Measurements from ENCODE around the gene CTSA. TPM values are rescaled to one million over a fixed set of nuclear protein-coding genes. Genes with fewer than 3 reads are reported as not detected.
"Not testable (repeated sequence)": the region's sequence is repeated elsewhere in the genome, so short reads cannot be mapped to it uniquely, and the experiment has no call there.

The CTSA gene
- total and polyA plus RNA-seq, 2 experiments from 2014 or later: 176 to 321 TPM

GRCh38 chr20:45927071-45927878, 36.1 kb downstream of the CTSA start:
- 77 to 80% methylated on average over 14 of the region's 14 CpGs for WGBS, 2 experiments (ENCODE audit: low coverage in 1 of 2, low lambda C conversion rate in 2 of 2, missing lambda C conversion rate in 2 of 2)
- Histone ChIP-seq H3K9me2 (ENCODE audit: insufficient read depth) (no peaks in the 10 kb centered on the region), H3K9me3 (ENCODE audit: low read depth) (no peaks in the 10 kb centered on the region), H3F3A (ENCODE audit: insufficient read depth) (peaks cover 10% of the 10 kb centered on the region; the same call in 1 of the 2 replicates), H3K4me1 (ENCODE audit: insufficient read depth) (no peaks in the 10 kb centered on the region; the same call in 1 of the 2 replicates), H3K4me2 (ENCODE audit: unreplicated experiment) (no peak overlapping the region), H3K27me3 (replicated peaks; ENCODE audit: insufficient read depth) (no peaks in the 10 kb centered on the region), H2AFZ (no peak overlapping the region), H4K20me1 (ENCODE audit: insufficient read depth) (no peaks in the 10 kb centered on the region), H3K79me2 (ENCODE audit: insufficient read depth) (peaks cover 6% of the 10 kb centered on the region), H3K36me3 (ENCODE audit: low read depth) (no peaks in the 10 kb centered on the region), H3K9ac (no peak overlapping the region), H3K4me3 (no peak overlapping the region), H3K27ac (no peak overlapping the region)
- no peak for DNase-seq
- in situ Hi-C loops (cut with MboI): no loop called here
- TF ChIP-seq EZH2 (IDR thresholded peaks at IDR 0.05; ENCODE audit: insufficient read depth, poor library complexity, severe bottlenecking) (no peak), EZH2phosphoT487 (IDR thresholded peaks at IDR 0.05; ENCODE audit: insufficient read depth, low read depth) (no peak)

- H3K27me3 ChIP-seq (replicated peaks; ENCODE audit: insufficient read depth); H3K4me2 ChIP-seq (ENCODE audit: unreplicated experiment); H3K36me3 ChIP-seq (ENCODE audit: low read depth); H3K4me1 ChIP-seq (ENCODE audit: insufficient read depth); H2AFZ ChIP-seq; H4K20me1 ChIP-seq (ENCODE audit: insufficient read depth); H3K4me3 ChIP-seq; DNase-seq; H3K9me2 ChIP-seq (ENCODE audit: insufficient read depth); H3K9me3 ChIP-seq (ENCODE audit: low read depth); in situ Hi-C loops (cut with MboI); H3K27ac ChIP-seq; H3K9ac ChIP-seq: not testable (repeated sequence)
- Histone ChIP-seq H3F3A (ENCODE audit: insufficient read depth) (peaks cover 17% of the 10 kb centered on the region), H3K79me2 (ENCODE audit: insufficient read depth) (peaks cover 32% of the 10 kb centered on the region)
- 92% methylated on average over 12 to 17 of the region's 17 CpGs for WGBS, 2 experiments (ENCODE audit: low coverage in 1 of 2, low lambda C conversion rate in 2 of 2, missing lambda C conversion rate in 2 of 2)
Observed at GRCh38 chr20:45931680-45932079, 40.5 kb downstream of the CTSA start.

DNA sequence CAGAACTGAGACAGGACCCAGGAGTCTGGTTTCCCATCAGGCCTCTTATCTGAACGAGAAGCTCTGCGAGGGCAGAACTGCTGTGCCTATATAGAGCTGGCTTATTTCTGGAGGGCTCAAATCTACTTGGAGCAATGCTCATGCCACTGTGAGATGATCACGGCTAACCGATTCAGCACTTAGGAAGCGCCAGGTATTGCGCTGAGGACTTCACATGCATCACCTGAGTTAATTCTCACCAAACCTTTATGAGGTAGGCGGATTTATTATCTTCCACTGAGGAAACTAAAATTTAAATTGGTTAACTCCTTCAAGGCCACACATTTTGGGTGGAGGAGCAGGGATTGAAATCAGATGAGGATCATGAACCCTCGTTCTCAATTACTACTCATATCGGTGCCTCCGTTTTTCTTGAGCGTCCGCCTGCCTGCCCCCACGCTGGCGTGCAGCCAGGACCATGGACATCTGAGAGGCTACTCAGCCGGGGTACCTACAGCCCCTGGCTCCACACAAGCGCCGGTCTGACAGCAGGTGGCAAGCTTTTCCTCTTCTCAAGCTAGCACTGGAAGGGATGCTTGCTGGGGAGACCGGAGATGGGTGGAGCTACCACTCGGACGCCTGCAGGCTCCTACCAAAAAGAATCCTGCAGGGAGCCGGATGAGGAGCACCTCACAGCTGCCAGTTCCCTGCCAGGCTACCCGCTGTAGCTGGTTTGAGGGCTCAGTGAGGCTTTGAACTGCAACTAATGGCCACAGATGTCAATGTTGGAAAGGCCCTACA, 42.3 kb downstream of the CTSA start:
- H2AFZ ChIP-seq: peak overlapping the region; percentile 70
- DNase-seq: peak; percentile 83

GRCh38 chr20:45934046-45934585, 43.0 kb downstream of the CTSA start:
- H2AFZ ChIP-seq: peak overlapping the region; percentile 70
- H3K9me3 ChIP-seq (ENCODE audit: low read depth): no peaks in the 10 kb centered on the region
- 1 to 2% methylated on average over 26 to 33 of the region's 34 CpGs for WGBS, 2 experiments (ENCODE audit: low coverage in 1 of 2, low lambda C conversion rate in 2 of 2, missing lambda C conversion rate in 2 of 2)
- H3K9ac ChIP-seq: peak overlapping the region; percentile 99
- H3F3A ChIP-seq (ENCODE audit: insufficient read depth): peaks cover 14% of the 10 kb centered on the region; the same call in 1 of the 2 replicates
- in situ Hi-C loops (cut with MboI): no loop called here
- H3K4me3 ChIP-seq: peak overlapping the region; percentile 95
- H3K9me2 ChIP-seq (ENCODE audit: insufficient read depth): no peaks in the 10 kb centered on the region
- H3K4me1 ChIP-seq (ENCODE audit: insufficient read depth): peaks cover 12% of the 10 kb centered on the region; the same call in 1 of the 2 replicates
- H3K27ac ChIP-seq: peak overlapping the region; percentile 95
- no peak for TF ChIP-seq EZH2phosphoT487 (IDR thresholded peaks at IDR 0.05; ENCODE audit: insufficient read depth, low read depth)
- no peak for TF ChIP-seq EZH2 (IDR thresholded peaks at IDR 0.05; ENCODE audit: insufficient read depth, poor library complexity, severe bottlenecking)
- peak overlapping the region; percentile 97 for H3K4me2 ChIP-seq (ENCODE audit: unreplicated experiment)
- no peaks in the 10 kb centered on the region for H3K27me3 ChIP-seq (replicated peaks; ENCODE audit: insufficient read depth)
- H3K79me2 ChIP-seq (ENCODE audit: insufficient read depth): peaks cover 52% of the 10 kb centered on the region
- H3K36me3 ChIP-seq (ENCODE audit: low read depth): peaks cover 10% of the 10 kb centered on the region; the same call in 1 of the 2 replicates
- H4K20me1 ChIP-seq (ENCODE audit: insufficient read depth): no peaks in the 10 kb centered on the region
- DNase-seq: peak; percentile 68

More for the DNA sequence above, 42.3 kb downstream of the CTSA start:
- Histone ChIP-seq H3K9me3 (ENCODE audit: low read depth) (no peaks in the 10 kb centered on the region), H3K27ac (peak overlapping the region; percentile 95), H3K36me3 (ENCODE audit: low read depth) (peaks cover 9% of the 10 kb centered on the region; the same call in 1 of the 2 replicates), H4K20me1 (ENCODE audit: insufficient read depth) (no peaks in the 10 kb centered on the region), H3K79me2 (ENCODE audit: insufficient read depth) (peaks cover 50% of the 10 kb centered on the region), H3K9ac (peak overlapping the region; percentile 99), H3F3A (ENCODE audit: insufficient read depth) (peaks cover 16% of the 10 kb centered on the region), H3K27me3 (replicated peaks; ENCODE audit: insufficient read depth) (no peaks in the 10 kb centered on the region), H3K4me3 (peak overlapping the region; percentile 95), H3K9me2 (ENCODE audit: insufficient read depth) (no peaks in the 10 kb centered on the region), H3K4me1 (ENCODE audit: insufficient read depth) (peaks cover 12% of the 10 kb centered on the region; the same call in 1 of the 2 replicates), H3K4me2 (ENCODE audit: unreplicated experiment) (peak overlapping the region; percentile 97)
- TF ChIP-seq EZH2 (IDR thresholded peaks at IDR 0.05; ENCODE audit: insufficient read depth, poor library complexity, severe bottlenecking) (no peak), EZH2phosphoT487 (IDR thresholded peaks at IDR 0.05; ENCODE audit: insufficient read depth, low read depth) (no peak)
- in situ Hi-C loops (cut with MboI): no loop called here
- WGBS, 2 experiments (ENCODE audit: low coverage in 1 of 2, low lambda C conversion rate in 2 of 2, missing lambda C conversion rate in 2 of 2): 32 to 33% methylated on average over 22 of the region's 22 CpGs

Data from GM23248 (cell line).